HL-60 (cell line): ENCODE data around the gene DSTYK.

Source experiments
- DNase-seq, 2 experiments: peaks; one replicate each; pipeline ENCODE4 v3.0.0-alpha.2; 2010 to 2020; ENCODE audit warnings: low read depth in 1 of 2, low spot score in 1 of 2
- H3K27ac ChIP-seq: fragments of 250-450 bp; sonication (Bioruptor Pico); replicated peaks from 2 replicates; pipeline ENCODE4 v1.5.1; 2020; ENCODE audit warnings: mild to moderate bottlenecking, moderate library complexity
- H3K27me3 ChIP-seq: fragments of 250-450 bp; sonication (Bioruptor Pico); 2 replicates; pipeline ENCODE4 v1.5.1; 2021; ENCODE audit warnings: mild to moderate bottlenecking, moderate library complexity; ENCODE audit not compliant: insufficient read depth, poor library complexity, severe bottlenecking
- H3K4me3 ChIP-seq: replicated peaks from 2 replicates; pipeline ENCODE4 v1.5.1; 2011; ENCODE audit warnings: mild to moderate bottlenecking, control low read depth, low read length; ENCODE audit not compliant: insufficient read depth
- CTCF ChIP-seq: IDR thresholded peaks from one replicate; pipeline ENCODE4 v1.5.1; 2011; ENCODE audit warnings: low read length, control low read depth, inconsistent platforms; ENCODE audit not compliant: insufficient read depth
- GABPA ChIP-seq: IDR thresholded peaks from 2 replicates; pipeline ENCODE4 v1.6.1; 2012; ENCODE audit warnings: low read depth
- POLR2AphosphoS5 ChIP-seq: IDR thresholded peaks from 2 replicates; pipeline ENCODE4 v1.6.1; 2012; ENCODE audit warnings: low read depth
- REST ChIP-seq: IDR thresholded peaks from 2 replicates; pipeline ENCODE4 v1.6.1; 2012; ENCODE audit warnings: low read depth; ENCODE audit not compliant: insufficient replicate concordance
- SPI1 ChIP-seq: IDR thresholded peaks from 2 replicates; pipeline ENCODE4 v1.6.1; 2012; ENCODE audit warnings: low read depth, mild to moderate bottlenecking, borderline replicate concordance

Gene DSTYK

GRCh38 chr1:205214756-205215155 is 3.3 kb upstream of the DSTYK start:
- peak overlapping the region; percentile 35 for H3K27ac ChIP-seq
- H3K27me3 ChIP-seq = no peaks in the 10 kb centered on the region
- DNase-seq = peak in 1 of 2 experiments; percentile 55
- TF ChIP-seq REST = no peak
- TF ChIP-seq GABPA = peak; percentile 32; the same call in 1 of the 2 replicates
- TF ChIP-seq CTCF = no peak
- TF ChIP-seq POLR2AphosphoS5 = no peak
- peak; percentile 96 for TF ChIP-seq SPI1
- H3K4me3 ChIP-seq = no peak overlapping the region

- H3K27ac ChIP-seq = peak overlapping the region; percentile 87
- H3K4me3 ChIP-seq = peak overlapping the region; percentile 96
- no peak for TF ChIP-seq POLR2AphosphoS5
- TF ChIP-seq CTCF = no peak
- TF ChIP-seq SPI1 = no peak
- no peak for TF ChIP-seq REST
- TF ChIP-seq GABPA = no peak
- DNase-seq = peak in 1 of 2 experiments; percentile 30
- H3K27me3 ChIP-seq = no peaks in the 10 kb centered on the region
Measured at GRCh38 chr1:205211839-205212536, 486 bp upstream of the DSTYK start.

- TF ChIP-seq CTCF (no peak), SPI1 (no peak), REST (no peak), GABPA (no peak), POLR2AphosphoS5 (no peak; the same call in 1 of the 2 replicates)
- Histone ChIP-seq H3K27me3 (no peaks in the 10 kb centered on the region), H3K27ac (peak overlapping the region; percentile 87), H3K4me3 (peak overlapping the region; percentile 96)
- no peak for DNase-seq
Measured at GRCh38 chr1:205210756-205211168, 740 bp downstream of the DSTYK start.
